Sigmoid colon (tissue), 7 donors: ENCODE results near the gene CHD1L. TPM values are rescaled to one million over a fixed set of nuclear protein-coding genes. Genes with fewer than 3 reads are reported as not detected.
A peak's percentile ranks its signal among the peaks of the same experiment; 100 is the strongest.

Source experiments
- DNase-seq: peaks from one replicate; pipeline ENCODE4 v3.0.0-alpha.2; 2019
- H3K27ac ChIP-seq, 4 donors: fragments of 200-600 bp; sonication (generic); one replicate each; pipeline ENCODE4 v1.5.1; 2016 to 2019; ENCODE audit warnings: mild to moderate bottlenecking in 1 of 4
- H3K27me3 ChIP-seq, 3 donors: fragments of 200-600 bp; sonication (generic); one replicate each; pipeline ENCODE4 v1.5.1; 2019; ENCODE audit warnings: mild to moderate bottlenecking in 1 of 3
- H3K36me3 ChIP-seq, 4 donors: fragments of 200-600 bp; sonication (generic); one replicate each; pipeline ENCODE4 v1.5.1; 2016 to 2019
- H3K4me1 ChIP-seq, 4 donors: fragments of 200-600 bp; sonication (generic); one replicate each; pipeline ENCODE4 v1.5.1; 2017 to 2019
- H3K4me3 ChIP-seq, 4 donors: fragments of 200-600 bp; sonication (generic); one replicate each; pipeline ENCODE4 v1.5.1; 2017 to 2019; ENCODE audit warnings: mild to moderate bottlenecking in 2 of 4, moderate library complexity in 1 of 4
- H3K9me3 ChIP-seq, 4 donors: fragments of 200-600 bp in 3 of 4; sonication (generic) in 3 of 4; one replicate each; pipeline versions ENCODE4 v1.5.1 to v1.6.1; 2013 to 2019
- CTCF ChIP-seq, 4 experiments: fragments of 450-650 bp in 3 of 4; fragments of 200-600 bp in 1 of 4; IDR thresholded peaks; one replicate each; pipeline ENCODE4 v1.5.1; 2016 to 2019; ENCODE audit warnings: antibody characterized with exemption in 4 of 4, mild to moderate bottlenecking in 3 of 4, moderate library complexity in 2 of 4
- EP300 ChIP-seq, 4 donors: sonication (generic); formaldehyde crosslinking; IDR thresholded peaks; one replicate each; pipeline ENCODE4 v1.6.1; 2017; ENCODE audit warnings: antibody characterized with exemption in 4 of 4
- POLR2A ChIP-seq, 2 donors: fragments of 450-650 bp; IDR thresholded peaks; one replicate each; pipeline ENCODE4 v1.6.1; 2016; ENCODE audit warnings: antibody characterized with exemption in 2 of 2, mild to moderate bottlenecking in 2 of 2, moderate library complexity in 2 of 2
- POLR2AphosphoS5 ChIP-seq, 4 donors: sonication (generic); formaldehyde crosslinking; IDR thresholded peaks; one replicate each; pipeline ENCODE4 v1.6.1; 2017; ENCODE audit warnings: antibody characterized with exemption in 4 of 4
- WGBS, 2 donors: extraction: QIAGEN DNeasy Blood & Tissue Kit; methylation state at CpG; one replicate each; pipeline ENCODE4 v1.1.7; 2013; 5-methylcytosine and 5-hydroxymethylcytosine counted together
- intact Hi-C: fragments of 100-400 bp; cut with DNase I; formaldehyde crosslinking; loops from one replicate; pipeline ENCODE4 v1.15.1; 2023
- polyA plus RNA-seq, 3 donors: library from polyadenylated mRNA; stranded (reverse); fragments of 200-250 nt; gene quantifications; one replicate each; pipeline ENCODE4 v1.2.3, GENCODE V29; 2013
- total RNA-seq, 4 donors: library from RNA; depleted of rRNA; stranded (reverse); fragments of >200 nt; gene quantifications; one replicate each; pipeline ENCODE4 v1.1.0, GENCODE V29; 2016
- donor health status: healthy with polysubstance abuse.
- donor health status: Bipolar disorder and iron deficiency.
- donor health status: healthy.

CHD1L gene
- total and polyA plus RNA-seq, 7 donors, result 12.6 to 27.4 (median 20.6) TPM

GRCh38 chr1:147241934-147242448 is 493 bp upstream of the CHD1L start:
- no peaks in the 10 kb centered on the region for H3K36me3 ChIP-seq
- H3K27me3 ChIP-seq, result no peaks in the 10 kb centered on the region
- peaks cover 0 to 20% (median 6%) of the 10 kb centered on the region in 4 donors for H3K4me1 ChIP-seq
- DNase-seq, result no peak
- H3K4me3 ChIP-seq, result peak overlapping the region; percentile 80 to 100 (median 90)
- 21 to 31% methylated on average over 9 of the region's 9 CpGs for WGBS, 2 donors
- no peak for TF ChIP-seq EP300 (IDR thresholded peaks at IDR 0.05)
- TF ChIP-seq CTCF (IDR thresholded peaks at IDR 0.05), result no peak
- no peak for TF ChIP-seq POLR2A (IDR thresholded peaks at IDR 0.05)
- no peak for TF ChIP-seq POLR2AphosphoS5 (IDR thresholded peaks at IDR 0.05)
- peak overlapping the region; percentile 92 to 99 (median 96) for H3K27ac ChIP-seq
- intact Hi-C loops, result loop anchor here (1.0 to 10.0 kb wide), 3 partner anchors 17 to 157 kb away; partner anchors contain the start of genes FMO5 and PRKAB2
- no peaks in the 10 kb centered on the region for H3K9me3 ChIP-seq

- TF ChIP-seq EP300 (IDR thresholded peaks at IDR 0.05) (no peak), CTCF (IDR thresholded peaks at IDR 0.05) (peak in 1 of 4 experiments; percentile 1)
- no peaks in the 10 kb centered on the region for H3K9me3 ChIP-seq
- H3K4me1 ChIP-seq, result peaks cover 0 to 25% (median 8%) of the 10 kb centered on the region in 4 donors
- H3K4me3 ChIP-seq, result peak overlapping the region; percentile 80 to 100 (median 90)
- no peaks in the 10 kb centered on the region for H3K36me3 ChIP-seq
- H3K27ac ChIP-seq, result peak overlapping the region; percentile 92 to 99 (median 96)
- H3K27me3 ChIP-seq, result no peaks in the 10 kb centered on the region
- no peak for DNase-seq
- intact Hi-C loops, result loop anchor here (2.0 to 10.0 kb wide), 2 partner anchors 18 to 158 kb away; partner anchors contain the start of gene FMO5
- 0% methylated on average over 30 of the region's 30 CpGs for WGBS, 2 donors
Observed at GRCh38 chr1:147243228-147243685, 773 bp downstream of the CHD1L start.

DNA sequence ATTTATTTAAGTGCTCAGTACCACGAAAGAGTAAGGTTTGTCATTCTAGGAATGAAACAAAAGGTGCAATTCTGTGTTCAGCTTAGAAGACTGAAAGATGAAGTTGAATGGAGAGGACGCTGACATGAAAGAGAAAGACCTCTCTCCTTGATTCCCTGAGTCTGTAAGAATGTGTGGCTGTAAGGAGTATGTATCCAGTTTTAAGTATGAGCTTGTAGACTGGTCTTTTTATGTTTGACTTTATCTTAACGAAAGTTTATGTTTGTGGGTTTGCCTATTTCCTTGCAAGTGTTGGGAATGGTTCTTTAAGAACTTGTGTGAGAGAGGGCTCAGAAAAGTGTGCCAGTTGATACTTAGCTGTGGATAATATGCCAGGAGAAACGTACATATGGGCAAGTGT is 1.4 kb downstream of the CHD1L start:
- Histone ChIP-seq H3K4me1 (peaks cover 0 to 25% (median 8%) of the 10 kb centered on the region in 4 donors), H3K27me3 (no peaks in the 10 kb centered on the region), H3K36me3 (no peaks in the 10 kb centered on the region), H3K9me3 (no peaks in the 10 kb centered on the region), H3K27ac (peak overlapping the region; percentile 92 to 99 (median 96)), H3K4me3 (peak overlapping the region; percentile 80 to 100 (median 90))
- 2 to 6% methylated on average over 4 of the region's 4 CpGs for WGBS, 2 donors
- TF ChIP-seq POLR2A (IDR thresholded peaks at IDR 0.05) (no peak), POLR2AphosphoS5 (IDR thresholded peaks at IDR 0.05) (no peak), EP300 (IDR thresholded peaks at IDR 0.05) (no peak), CTCF (IDR thresholded peaks at IDR 0.05) (no peak)
- no peak for DNase-seq
- intact Hi-C loops, result loop anchor here (2.0 to 10.0 kb wide), 2 partner anchors 19 to 159 kb away; partner anchors contain the start of gene FMO5

DNA sequence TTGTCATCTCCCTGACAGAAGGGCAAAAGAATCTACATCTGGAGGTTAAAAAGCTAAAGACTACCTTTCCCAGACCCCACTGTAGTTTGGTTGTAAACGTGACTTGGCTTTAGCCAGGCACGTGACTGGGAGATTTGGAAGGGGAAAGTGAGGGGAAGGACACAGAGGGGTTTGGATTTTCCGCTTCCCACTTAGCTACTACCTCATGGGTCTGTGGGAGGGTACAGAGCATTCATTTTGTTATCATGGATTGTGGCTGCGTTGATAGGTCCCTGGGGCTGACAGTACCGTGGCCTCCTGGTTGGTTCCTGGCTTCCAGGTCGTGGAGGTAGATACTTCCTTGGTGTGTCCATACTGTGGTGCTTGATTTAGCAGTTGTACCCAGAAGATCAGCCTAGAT is 2.6 kb downstream of the CHD1L start:
- H3K4me3 ChIP-seq, result no peak overlapping the region
- no peak for TF ChIP-seq EP300 (IDR thresholded peaks at IDR 0.05)
- TF ChIP-seq POLR2A (IDR thresholded peaks at IDR 0.05), result no peak
- TF ChIP-seq POLR2AphosphoS5 (IDR thresholded peaks at IDR 0.05), result no peak
- TF ChIP-seq CTCF (IDR thresholded peaks at IDR 0.05), result no peak
- intact Hi-C loops, result loop anchor here (10.0 kb wide), 1 partner anchor 160 kb away; no protein-coding TSS in a partner anchor
- H3K4me1 ChIP-seq, result peaks cover 0 to 25% (median 8%) of the 10 kb centered on the region in 4 donors
- H3K27ac ChIP-seq, result no peak overlapping the region
- H3K36me3 ChIP-seq, result no peaks in the 10 kb centered on the region
- DNase-seq, result no peak
- 97% methylated on average over 6 of the region's 6 CpGs for WGBS, 2 donors
- H3K9me3 ChIP-seq, result no peaks in the 10 kb centered on the region
- no peaks in the 10 kb centered on the region for H3K27me3 ChIP-seq
